K562 (cell line): ENCODE data around the gene OLFML2A. TPM values are rescaled to one million over a fixed set of nuclear protein-coding genes. Genes with fewer than 3 reads are reported as not detected.

Source experiments
- CUX1 ChIP-seq: fragments of 200-800 bp; sonication (Bioruptor generic); IDR thresholded peaks from 2 replicates; pipeline ENCODE4 v1.6.1; 2016; ENCODE audit warnings: missing genetic modification characterization, missing compliant biosample characterization
- ELF2 ChIP-seq: fragments of 250-450 bp; sonication (Bioruptor Pico); IDR thresholded peaks from 2 replicates; pipeline ENCODE4 v1.5.0; 2021; ENCODE audit warnings: mild to moderate bottlenecking
- EP300 ChIP-seq: IDR thresholded peaks from 2 replicates; pipeline ENCODE4 v1.6.1; 2012; ENCODE audit warnings: low read length, improper control_type of control experiment
- FOXK1 ChIP-seq: sonication (generic); formaldehyde crosslinking; IDR thresholded peaks from 2 replicates; pipeline ENCODE4 v1.8.0; 2022; ENCODE audit warnings: missing genetic modification reagents, mild to moderate bottlenecking, borderline replicate concordance
- FOXK2 ChIP-seq, 2 experiments: fragments of 450-650 bp; IDR thresholded peaks in 1 of 2; conservative IDR thresholded peaks in 1 of 2; 2 replicates each; pipeline ENCODE4 v1.6.1; 2016; ENCODE audit warnings: low read depth in 2 of 2, mild to moderate bottlenecking in 1 of 2
- KLF6 ChIP-seq: fragments of 250-450 bp; sonication (Bioruptor Pico); IDR thresholded peaks from 2 replicates; pipeline ENCODE4 v1.4.0; 2020; ENCODE audit warnings: mild to moderate bottlenecking, moderate library complexity, borderline replicate concordance
- MECOM ChIP-seq: fragments of 250-450 bp; sonication (Bioruptor Pico); IDR thresholded peaks from 2 replicates; pipeline ENCODE4 v1.8.0; 2022; ENCODE audit warnings: inconsistent platforms
- NFIC ChIP-seq: fragments of 450-650 bp; IDR thresholded peaks from 2 replicates; pipeline ENCODE4 v1.6.1; 2017; ENCODE audit warnings: mild to moderate bottlenecking, inconsistent platforms
- NONO ChIP-seq, 2 experiments: fragments of 200-400 bp in 1 of 2; fragments of 450-650 bp in 1 of 2; formaldehyde crosslinking in 1 of 2; IDR thresholded peaks; 2 replicates each; pipeline ENCODE4 v1.6.1; 2017; ENCODE audit warnings: low read depth in 2 of 2, mild to moderate bottlenecking in 2 of 2, moderate library complexity in 2 of 2, low read length in 1 of 2
- SMAD1 ChIP-seq: fragments of 150-350 bp; IDR thresholded peaks from 2 replicates; pipeline ENCODE4 v1.6.1; 2014; ENCODE audit warnings: low read length, low read depth; ENCODE audit not compliant: partially characterized antibody
- YBX1 ChIP-seq: fragments of 450-650 bp; IDR thresholded peaks from 2 replicates; pipeline ENCODE4 v1.7.1; 2016; ENCODE audit warnings: mild to moderate bottlenecking
- ZNF12 ChIP-seq: sonication (generic); formaldehyde crosslinking; IDR thresholded peaks from 2 replicates; pipeline ENCODE4 v1.4.0; 2020; ENCODE audit warnings: mild to moderate bottlenecking, missing genetic modification reagents
- ZNF217 ChIP-seq: sonication (generic); formaldehyde crosslinking; IDR thresholded peaks from 2 replicates; pipeline ENCODE4 v1.8.0; 2022; ENCODE audit warnings: mild to moderate bottlenecking, missing genetic modification reagents
- ZNF398 ChIP-seq: fragments of 250-450 bp; sonication (Bioruptor Pico); IDR thresholded peaks from 2 replicates; pipeline ENCODE4 v1.8.0; 2021; ENCODE audit warnings: moderate library complexity, mild to moderate bottlenecking, inconsistent platforms
- ZNF436 ChIP-seq: fragments of 250-450, 450-650 bp; sonication (Bioruptor Pico); formaldehyde crosslinking; IDR thresholded peaks from 2 replicates; pipeline ENCODE4 v1.7.0; 2020; ENCODE audit warnings: mild to moderate bottlenecking
- ZNF609 ChIP-seq: sonication (generic); formaldehyde crosslinking; IDR thresholded peaks from 2 replicates; pipeline ENCODE4 v1.8.1; 2023; ENCODE audit warnings: missing genetic modification reagents, mild to moderate bottlenecking, borderline replicate concordance
- polyA plus RNA-seq, 8 experiments: library from polyadenylated mRNA; depleted of rRNA in 4 of 8; stranded (reverse) in 5 of 8; unstranded in 3 of 8; fragments of >200 nt; fragmentation: Nextera tagmentation in 2 of 8; fragmentation: Illumina TruSeq in 1 of 8; extraction: Ambion mirVana in 2 of 8; extraction: Trizol in 1 of 8; gene quantifications; 2 replicates each; pipeline versions ENCODE4 v1.2.1 to v1.2.3, GENCODE V29; 2011 to 2014; ENCODE audit warnings: inconsistent platforms in 1 of 8, missing spikeins in 1 of 8
- total RNA-seq, 7 experiments: library from RNA; depleted of rRNA in 6 of 7; stranded (reverse); fragments of >200 nt in 6 of 7; fragmentation: Illumina TruSeq in 2 of 7; extraction: Trizol in 2 of 7; gene quantifications; 2 replicates each; pipeline versions ENCODE4 v1.2.1 to v1.2.3, GENCODE V29; 2011 to 2021; ENCODE audit warnings: low replicate concordance in 1 of 7

The OLFML2A gene
- total and polyA plus RNA-seq, 9 of the 15 experiments (the other 6 are each of a cell fraction or from before 2014, with no cell fraction given), result 0.16 TPM; not detected in 8

- no peak for TF ChIP-seq ZNF398
- peak; percentile 61; the same call in 1 of the 2 replicates for TF ChIP-seq ELF2 (CRISPR knock-in tag)
- no peak for TF ChIP-seq FOXK2 (conservative IDR thresholded peaks at IDR 0.05 in 1 of 2, IDR thresholded peaks at IDR 0.05 in 1 of 2; ENCODE audit: low read depth in 2 of 2)
- no peak for TF ChIP-seq MECOM (CRISPR knock-in tag)
- TF ChIP-seq ZNF609 (CRISPR knock-in tag), result no peak
- TF ChIP-seq NONO (IDR thresholded peaks at IDR 0.05; ENCODE audit: low read depth in 2 of 2, low read length in 1 of 2), result no peak
- 0 out of 2 replicates have a peak, but pooled peaks have one; percentile 37 for TF ChIP-seq KLF6
- no peak for TF ChIP-seq ZNF217 (CRISPR knock-in tag)
- TF ChIP-seq CUX1 (CRISPR knock-in tag), result no peak
- TF ChIP-seq ZNF436, result no peak
- TF ChIP-seq FOXK1 (CRISPR knock-in tag), result no peak
- no peak for TF ChIP-seq NFIC
- TF ChIP-seq EP300, result no peak
- no peak for TF ChIP-seq SMAD1
- TF ChIP-seq YBX1, result no peak
- TF ChIP-seq ZNF12 (CRISPR knock-in tag), result no peak
Measured at GRCh38 chr9:124771867-124772679, 4.9 kb upstream of the OLFML2A start (continued).
